Stimulated activated CD4-positive, alpha-beta T cell treated with anti-CD3 and anti-CD28 coated beads, Interleukin-2, amount 100 ng/mL, for 4 hours (primary cell): ENCODE data around the gene ADAP1.

Experiments
- DNase-seq: peaks from one replicate; pipeline ENCODE4 v3.0.0-alpha.2; 2020; ENCODE audit warnings: low read depth

ADAP1 gene

DNA sequence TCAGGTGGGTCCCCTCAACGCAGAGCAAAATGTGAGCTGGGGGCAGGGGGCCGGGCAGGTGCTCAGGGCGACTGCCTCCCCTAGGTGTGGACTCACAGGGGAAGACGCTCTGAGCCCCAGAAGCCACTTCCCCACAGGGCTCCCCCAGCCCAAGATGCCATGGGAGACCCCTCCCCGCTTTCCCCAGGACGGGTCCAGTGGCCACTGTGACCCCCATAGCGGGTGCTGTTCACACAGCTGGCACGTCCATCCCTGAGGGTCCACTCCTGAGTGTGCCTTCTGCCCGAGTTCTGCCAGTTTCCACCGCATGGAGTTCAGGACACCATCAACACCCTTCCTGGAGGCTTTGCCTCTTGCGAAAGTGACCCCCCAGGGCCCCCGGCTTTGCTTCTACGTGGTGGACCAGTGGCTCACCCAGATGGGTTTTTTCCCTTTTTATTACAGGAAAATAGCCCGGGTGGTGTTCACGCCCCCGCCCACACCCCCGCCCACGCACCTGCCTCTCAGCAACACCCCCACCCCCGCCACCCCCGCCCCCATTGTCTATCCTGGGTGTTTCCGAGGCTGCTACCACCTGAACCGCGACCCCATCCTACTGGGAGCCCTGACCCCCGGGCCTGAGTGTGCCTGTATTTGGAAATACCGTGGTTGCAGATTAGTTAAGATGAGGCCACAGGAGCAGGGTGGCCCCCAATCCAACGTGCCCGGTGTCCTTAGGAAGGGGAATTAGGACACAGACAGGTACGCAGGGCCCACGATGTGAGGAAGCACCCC is 32.0 kb downstream of the ADAP1 start:
- peak; percentile 36 for DNase-seq

DNA sequence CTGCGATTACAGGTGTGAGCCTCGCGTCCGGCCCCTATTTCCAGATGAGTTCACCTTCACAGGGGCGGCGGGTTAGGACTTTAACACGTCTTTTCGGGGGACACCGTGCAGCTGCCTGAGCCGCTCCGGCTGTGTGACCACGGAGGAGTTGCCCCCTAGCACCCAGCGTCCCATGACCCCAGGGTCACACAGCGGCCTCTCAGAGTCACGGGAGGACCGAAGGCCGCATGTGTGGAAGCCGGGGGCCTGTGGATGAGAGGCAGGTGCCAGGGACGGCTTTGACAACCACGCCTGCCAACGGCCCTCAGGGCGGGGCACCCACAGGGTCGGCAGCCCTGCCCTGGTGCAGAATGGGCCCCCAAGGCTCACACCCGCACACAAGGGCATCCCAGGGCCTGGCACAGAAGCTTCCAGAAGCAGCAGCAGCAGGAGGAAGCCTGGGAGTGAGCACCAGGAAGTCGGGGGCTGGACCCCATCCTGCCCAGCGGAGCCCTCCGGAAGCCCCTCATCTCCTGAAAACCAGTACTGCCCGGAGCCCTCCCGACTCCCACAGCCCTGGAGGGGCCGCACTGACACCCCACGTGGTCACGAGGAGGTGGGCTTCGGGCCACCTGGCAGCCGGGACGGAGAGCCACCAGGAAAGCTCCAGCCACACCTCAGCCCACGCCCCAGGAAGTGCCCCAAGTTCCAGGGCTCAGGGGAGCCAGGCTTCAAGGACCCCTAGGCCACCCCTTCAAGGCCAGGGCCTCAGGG is 32.7 kb downstream of the ADAP1 start:
- no peak for DNase-seq

DNA sequence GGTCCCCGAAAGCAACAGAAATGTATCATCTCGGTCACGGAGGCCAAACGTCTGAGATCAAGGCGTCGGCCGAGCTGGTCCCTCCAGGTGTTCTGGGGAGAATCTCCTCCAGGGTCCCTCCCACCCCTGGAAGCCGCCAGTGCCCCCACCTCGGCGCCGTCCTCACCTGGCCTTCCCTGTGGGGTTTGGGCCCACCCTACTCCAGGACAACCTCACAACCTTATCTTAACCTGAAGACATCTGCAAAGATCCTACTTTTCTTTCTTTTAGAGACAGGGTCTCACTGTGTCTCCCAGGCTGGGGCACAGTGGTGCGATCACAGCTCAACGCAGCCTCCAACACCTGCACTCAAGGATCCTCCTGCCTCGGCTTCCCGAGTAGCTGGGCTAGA is 33.4 kb downstream of the ADAP1 start:
- DNase-seq, result no peak

DNA sequence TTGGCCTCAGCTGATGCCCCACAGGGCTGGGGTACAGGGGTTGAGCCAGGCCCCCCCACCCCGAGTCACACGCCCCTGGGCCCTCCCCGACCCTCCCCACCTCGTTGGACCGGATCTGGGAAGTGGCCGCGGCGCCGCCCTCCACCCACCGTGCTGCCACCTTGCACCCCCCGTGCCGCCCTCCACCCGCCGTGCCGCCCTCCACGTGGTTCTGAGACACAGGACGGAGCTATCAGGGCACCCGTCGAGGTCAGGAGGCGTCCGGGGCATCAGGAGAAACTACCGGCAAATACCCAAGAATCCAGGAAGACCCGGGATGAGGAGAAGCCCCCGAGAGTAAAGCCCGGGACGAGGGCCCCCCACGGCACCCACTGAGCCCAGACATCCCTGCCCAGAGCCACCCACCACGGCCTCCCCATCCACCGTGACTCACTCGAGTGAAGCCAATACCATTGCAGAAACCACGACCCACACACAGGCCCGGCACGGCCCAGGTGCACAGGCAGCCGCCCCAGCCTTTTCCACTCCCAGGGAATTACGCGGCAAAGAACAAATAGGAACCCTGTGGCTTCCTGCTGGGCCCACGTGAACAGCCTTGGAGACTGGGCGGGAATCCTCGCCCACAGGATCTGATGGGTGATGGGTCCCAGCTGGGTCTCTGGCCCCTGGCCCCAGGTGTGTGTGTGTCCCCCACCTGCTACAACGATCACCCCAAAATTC is 34.0 kb downstream of the ADAP1 start:
- no peak for DNase-seq

DNA sequence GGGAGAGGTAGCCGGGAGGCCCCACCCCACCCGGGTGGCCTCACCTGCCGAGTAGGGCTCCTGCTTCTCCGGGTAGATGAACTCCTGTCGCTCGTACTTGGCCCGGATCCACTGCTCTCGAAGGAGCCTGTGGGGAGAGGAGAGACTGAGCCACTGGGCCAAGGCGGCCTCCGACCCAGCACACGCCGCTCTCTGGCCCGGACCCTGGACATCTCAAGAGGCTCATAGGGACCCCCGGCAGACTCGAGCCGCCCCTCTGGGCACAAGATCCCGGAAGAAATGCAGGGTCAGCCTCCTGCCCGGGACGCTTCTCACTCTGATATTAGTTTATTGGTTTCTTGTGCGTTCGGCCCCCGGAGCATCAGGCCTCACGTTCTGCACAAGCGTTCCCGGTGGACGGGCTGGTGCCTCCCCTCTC is 34.5 kb downstream of the ADAP1 start:
- no peak for DNase-seq

DNA sequence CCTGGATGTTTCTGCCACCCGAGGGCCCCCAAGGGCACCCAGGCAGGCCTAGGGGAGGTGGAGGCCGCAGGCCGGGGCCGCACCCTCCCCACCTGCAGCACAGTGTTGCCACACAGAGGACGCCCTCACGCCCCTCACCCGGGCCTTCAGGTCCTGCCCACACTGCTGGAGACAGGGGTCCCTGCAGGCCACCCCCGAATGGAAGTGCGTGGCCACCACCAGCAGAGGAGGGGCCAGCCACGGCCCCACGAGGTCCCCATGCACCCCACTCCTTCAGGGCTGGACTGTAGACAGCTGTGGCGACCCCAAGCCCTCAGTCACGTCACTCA is 35.4 kb downstream of the ADAP1 start:
- DNase-seq, result no peak

DNA sequence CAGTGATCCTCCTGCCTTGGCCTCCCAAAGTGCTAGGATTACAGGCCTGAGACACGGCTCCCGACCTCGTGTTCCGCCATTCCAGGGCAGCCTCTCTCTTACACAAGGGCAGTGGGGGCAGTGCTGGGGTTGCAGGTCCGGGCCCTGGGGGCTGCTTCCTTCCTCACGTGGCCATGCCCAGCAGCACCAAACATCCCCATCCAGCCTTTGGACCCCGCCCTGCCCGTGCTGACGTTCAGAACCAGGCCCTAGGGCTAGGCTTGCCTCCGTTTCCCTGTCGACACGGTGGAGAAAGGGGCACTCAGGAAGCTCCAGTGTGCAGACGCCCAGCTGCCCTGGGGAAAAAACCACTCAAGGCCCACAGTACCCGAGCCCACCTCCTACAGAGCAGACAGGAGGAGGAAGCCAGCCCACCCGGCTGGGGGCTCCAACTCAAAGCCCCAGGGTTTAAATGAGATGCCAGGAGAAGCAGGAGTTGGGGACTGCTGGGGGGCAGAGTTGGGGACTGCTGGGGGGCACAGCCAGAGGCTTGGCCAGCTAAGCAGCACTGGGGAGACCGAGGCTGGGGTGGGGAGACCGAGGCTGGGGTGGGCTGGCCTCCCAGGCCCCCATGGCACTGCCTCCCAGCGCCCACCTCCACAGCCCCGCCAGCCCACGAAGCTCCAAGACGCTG is 35.9 kb downstream of the ADAP1 start:
- no peak for DNase-seq

DNA sequence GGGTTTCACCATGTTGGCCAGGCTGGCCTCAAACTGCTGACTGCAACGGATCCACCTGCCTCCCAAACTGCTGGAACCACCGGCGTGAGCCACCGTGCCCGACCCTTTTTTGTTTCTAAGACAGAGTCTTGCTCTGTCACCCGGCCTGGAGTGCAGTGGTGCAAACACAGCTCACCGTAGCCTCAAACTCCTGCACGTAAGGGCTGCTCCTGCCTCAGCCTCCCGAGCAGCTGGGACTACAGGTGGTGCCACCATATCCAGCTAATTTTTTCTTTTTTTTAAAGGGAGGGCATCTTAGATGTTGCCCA is 36.4 kb downstream of the ADAP1 start:
- DNase-seq, result no peak

DNA sequence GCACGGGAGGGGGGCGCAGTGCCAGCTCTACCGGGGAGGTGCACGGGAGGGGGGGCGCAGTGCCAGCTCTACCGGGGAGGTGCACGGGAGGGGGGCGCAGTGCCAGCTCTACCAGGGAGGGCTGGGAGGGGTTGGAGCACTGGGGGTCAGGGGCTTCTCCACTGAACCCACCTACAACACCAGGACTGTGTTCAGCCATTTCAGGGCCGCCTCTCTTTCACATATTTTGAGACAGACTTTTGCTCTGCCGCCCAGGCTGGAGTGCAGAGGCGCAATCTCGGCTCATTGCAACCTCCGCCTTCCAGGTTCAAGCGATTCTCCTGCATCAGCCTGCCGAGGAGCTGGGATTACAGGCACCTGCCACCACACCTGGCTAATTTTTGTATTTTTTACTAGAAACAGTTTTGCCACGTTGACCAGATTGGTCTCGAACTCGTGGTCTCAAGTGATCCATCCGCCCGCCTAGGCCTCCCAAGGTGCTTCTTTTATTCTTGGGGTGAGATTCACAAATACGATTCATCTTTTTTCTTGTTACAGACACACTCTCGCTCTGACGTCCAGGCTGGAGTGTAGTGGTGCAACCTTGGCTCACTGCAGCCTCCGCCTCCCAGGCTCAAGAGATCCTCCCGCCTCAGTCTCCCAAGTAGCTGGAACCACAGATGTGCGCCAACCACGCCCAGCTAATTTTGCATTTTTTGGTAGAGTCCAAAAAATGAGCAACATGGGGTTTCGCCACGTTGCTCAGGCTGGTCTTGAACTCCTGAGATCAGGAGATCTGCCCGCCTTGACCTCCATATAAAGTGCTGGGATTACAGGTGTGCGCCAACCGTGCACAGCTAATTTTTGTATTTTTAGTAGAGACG is 37.0 kb downstream of the ADAP1 start:
- no peak for DNase-seq

DNA sequence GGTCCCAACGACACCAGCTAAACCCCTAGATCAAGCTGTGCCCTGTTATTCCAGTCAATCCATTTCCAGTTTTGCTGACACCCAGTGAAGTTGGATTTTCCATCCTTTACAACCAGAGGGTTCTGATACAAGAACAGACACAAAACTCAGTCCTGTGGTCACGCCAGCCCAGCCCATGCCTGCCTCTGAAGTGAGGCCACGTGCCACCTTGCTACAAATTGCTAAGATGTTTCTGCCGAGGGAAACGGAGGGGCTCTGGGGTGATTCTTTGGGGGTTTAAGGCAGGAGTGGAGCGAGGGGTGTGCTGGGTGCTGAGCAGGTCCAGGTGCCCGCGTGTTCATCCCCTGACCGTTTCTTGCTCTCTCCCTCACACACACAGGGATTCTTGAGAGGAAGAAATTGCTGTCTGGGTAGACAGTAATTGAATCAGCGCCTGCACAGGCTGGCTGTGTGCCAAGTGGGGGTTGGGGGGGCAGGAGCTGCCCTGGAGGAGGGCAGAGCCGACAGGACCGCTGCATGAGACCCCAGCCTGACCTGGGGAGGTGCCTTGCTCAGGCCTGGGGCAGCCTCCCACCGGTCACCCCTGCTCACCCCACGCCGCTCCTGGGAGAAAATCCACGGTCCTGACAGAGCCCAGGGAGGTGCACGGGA is 38.1 kb downstream of the ADAP1 start:
- no peak for DNase-seq

DNA sequence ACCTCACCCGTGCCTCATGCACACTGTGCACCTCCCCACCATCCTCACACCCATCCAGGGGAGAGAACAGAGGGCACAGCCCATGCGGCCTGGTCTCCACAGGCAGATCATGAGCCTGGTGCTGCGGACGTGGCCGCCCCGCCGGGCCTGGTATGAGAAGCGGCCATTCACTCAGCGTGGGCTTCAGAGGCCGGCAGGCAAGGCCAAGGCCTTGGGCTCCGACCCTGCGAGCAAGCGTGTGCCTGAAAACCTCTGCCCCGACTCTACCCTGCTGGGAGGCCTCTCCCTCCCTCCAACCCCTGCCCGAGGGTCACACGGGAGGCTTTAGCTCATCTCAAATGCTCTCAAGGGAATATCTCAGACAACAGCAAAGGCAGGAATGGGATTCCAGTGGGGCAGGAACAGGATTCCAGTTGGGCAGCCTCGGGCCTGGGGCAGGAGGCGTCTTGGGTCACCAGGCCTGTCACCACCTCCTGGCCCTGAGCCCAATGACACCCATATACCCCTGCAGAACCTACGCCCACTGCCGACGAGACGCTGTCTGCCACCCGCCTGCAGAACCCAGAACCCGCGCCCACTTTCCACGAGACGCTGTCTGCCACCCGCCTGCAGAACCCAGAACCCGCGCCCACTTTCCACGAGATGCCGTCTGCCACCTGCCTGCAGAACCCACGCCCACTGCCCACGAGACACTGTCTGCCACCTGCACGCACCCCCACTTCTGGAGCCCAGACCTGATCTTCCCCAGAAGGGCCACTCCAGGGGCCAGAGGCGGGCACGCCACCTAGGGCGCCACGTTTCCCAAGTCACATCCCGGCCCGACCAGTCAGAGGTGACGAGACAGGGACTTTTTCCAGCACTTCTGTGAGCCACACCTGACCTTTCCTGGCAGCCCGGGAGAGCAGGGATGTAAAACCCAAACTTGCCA is 38.9 kb downstream of the ADAP1 start:
- DNase-seq, result no peak

DNA sequence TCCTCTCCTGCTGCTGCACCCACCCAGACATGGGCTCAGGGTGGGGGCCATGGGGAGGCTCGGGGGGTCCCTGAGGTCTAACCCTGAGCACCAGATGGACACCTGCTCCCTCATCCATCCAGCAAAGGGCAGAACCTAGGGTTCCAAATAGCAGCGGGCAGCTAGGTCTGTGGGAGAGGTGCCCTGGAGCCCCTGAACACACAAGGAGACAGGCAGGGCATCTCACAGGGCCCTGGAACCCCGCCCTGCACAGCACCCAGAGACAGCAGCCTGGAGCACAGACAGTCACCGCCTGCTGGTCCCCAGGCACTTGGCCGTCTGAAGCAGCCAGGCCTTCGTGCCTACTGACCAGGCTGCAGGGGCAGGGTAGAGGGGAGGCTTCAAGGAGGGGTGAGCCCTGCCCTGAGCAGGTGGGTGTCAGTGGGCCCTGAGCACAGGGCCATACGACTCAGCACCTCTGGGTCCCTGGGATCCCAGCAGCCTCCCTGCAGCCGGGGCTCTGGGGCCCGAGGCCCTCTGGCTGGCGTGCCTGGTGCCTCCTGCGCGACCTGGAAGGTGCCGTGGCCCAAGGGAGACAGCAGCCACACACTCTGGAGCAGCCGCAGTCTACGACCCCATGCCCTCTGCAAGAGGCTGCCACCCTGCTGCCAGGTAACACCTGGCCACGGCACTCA is 39.8 kb downstream of the ADAP1 start:
- DNase-seq, result no peak

DNA sequence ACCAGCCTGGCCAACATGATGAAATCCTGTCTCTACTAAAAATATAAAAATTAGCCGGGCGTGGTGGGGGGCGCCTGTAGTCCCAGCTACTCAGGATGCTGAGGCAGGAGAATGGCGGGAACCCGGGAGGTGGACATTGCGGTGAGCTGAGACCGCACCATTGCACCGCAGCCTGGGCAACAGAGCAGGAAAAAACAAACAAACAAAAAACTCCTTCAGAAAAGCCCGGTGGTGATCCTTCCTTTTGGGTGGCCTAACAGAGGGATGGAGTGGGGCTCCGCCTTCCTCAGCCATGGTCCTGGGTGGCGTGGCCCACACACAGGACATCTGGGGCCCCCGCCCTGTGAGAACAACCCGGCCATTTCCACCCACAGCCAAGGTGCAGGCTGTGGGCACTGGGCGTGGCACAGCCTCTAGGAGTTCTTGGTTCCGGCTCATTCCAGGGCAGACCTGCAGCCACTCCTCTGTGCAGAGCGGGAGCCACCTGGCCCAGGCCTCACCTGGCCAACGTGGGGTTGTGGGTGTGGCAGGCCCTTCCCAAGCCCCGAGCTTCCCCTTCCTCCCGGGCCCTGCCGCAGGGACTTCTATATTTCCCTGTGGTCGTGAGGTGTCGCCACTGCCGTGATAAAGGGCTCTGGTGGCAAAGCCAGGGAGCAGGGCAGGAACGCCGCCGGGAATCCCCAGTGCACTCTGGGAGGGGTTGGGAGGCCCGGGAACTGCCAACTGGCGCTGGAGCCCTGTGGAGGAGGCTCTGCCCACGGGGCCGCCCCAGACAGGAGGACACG is 40.6 kb downstream of the ADAP1 start:
- DNase-seq, result no peak

DNA sequence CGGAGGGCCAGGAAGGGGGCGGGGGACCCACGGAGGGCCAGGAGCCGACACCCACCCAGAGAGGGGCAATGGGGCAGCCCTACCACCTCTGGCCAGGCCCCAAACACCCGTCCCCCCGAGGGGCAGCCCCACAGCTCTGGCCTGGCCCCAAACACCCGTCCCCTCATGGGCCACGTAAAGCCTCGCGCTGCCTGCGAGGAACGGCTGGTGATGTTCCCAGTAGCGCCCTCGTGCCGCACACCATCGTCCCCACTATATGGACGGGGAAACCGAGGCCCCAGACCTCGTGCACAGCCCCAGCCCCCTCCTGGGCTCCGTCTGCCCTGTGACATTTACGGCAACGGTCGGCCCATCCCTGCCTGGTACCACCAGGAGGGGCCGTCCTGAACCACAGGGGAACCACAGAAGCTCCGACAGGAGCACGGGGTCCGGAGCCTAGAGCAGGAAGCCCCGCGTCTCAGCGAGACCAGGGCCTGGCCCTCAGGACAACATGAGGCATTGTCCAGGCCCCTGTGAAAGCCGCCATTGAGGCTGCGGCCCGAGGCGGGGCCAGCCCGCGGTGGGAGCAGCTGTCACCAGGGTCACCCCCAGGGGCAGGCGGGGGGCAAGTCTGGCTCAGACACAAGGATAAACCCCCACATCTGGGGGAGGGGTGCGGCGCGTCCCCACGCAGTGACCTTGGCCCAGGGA is 42.5 kb downstream of the ADAP1 start:
- no peak for DNase-seq

DNA sequence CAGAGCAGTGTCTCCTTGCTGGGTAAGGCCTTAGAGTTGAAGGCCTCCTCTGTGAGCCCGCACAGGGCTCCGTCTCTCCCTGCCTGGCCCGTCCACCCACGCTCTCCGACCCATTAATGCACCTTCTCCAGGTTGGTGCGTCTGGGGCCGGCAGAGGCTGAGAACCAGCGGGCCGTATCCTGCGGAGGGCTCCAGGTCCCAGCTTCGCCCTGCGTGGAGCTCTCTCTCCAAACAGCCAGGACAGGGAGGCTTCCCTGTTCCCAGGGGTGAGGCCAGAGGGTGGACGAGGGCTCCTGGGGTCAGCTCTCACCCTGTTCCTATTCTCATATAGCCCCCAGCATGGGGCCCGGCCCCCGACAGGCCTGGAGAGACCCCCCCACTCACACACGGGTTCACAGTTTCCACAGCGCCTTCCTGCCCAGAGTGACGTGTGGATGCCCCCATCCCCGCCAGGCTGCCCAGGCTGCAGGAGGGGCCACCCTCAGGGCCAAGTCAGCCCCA is 43.5 kb downstream of the ADAP1 start:
- no peak for DNase-seq

DNA sequence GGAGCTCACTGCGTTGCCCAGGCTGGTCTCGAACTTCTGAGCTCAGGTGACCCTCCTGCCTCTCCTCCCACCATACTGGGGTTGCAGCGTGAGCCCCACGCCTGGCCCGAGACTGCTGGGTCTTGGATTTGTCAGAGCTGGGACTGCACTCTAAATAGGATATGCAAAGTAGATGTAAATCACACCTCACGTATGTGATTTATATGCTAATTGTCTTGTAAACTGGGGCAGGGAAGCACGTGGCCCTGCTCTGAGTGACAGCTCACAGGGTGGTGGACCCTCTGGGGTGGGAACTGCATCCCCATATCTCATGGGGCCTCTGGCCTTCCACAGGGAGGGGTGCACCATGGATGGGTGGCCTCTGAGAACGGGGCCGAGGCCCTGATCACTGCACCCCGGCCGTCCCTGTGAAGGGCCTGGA is 44.0 kb downstream of the ADAP1 start:
- no peak for DNase-seq

DNA sequence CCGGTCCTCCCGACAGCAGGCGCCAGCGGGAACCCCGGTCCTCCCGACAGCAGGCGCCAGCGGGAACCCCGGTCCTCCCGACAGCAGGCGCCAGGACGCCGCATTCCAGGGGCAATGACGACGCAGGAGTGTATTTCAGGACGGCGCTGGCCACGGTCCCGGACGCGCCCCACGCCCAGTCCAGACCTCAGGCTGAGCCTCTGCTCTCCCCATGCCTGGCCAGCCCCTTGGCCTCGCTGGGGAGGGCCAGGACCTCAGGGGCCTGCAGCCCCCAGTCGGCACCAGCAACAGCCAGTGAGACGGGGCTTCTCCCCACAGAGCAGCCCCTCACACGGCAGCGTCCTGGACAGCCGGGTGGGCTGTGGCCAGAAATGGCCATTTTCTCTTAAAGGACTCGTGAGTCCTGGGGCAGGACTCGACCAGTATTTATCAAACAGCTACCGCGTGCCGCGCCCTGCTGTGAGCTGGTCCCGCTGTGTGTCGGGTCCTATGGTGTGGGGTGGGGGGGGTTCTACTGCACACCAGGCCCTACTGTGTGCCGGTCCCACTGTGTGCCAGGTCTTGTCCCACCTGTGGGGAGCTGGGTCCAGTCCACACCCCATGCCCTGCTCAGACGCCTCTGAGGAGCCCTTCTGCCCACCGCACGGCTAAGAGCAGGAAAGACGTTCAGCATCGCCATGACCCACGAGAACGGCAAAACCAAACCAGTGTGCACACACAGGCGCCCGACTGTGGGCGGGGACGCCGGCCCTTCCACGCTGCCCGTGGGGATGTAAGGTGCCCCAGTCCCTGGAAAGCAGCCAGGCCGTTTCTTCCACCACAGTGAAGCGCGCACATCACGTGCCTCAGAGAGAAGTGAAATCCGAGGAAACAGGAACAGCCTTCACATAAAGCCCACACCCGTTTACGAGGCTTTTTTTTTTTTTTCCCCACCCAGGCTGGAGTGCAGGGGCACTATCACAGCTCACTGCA is 44.8 kb downstream of the ADAP1 start:
- DNase-seq, result no peak
